HG03108 (cell line): ENCODE measurements around the gene INTS11.

Experiments used
- ATAC-seq: cut with Tn5 transposase; IDR thresholded peaks from one replicate; pipeline ENCODE4 v1.9.1; 2021; ENCODE audit warnings: moderate library complexity; ENCODE audit not compliant: unreplicated experiment

Gene INTS11

DNA sequence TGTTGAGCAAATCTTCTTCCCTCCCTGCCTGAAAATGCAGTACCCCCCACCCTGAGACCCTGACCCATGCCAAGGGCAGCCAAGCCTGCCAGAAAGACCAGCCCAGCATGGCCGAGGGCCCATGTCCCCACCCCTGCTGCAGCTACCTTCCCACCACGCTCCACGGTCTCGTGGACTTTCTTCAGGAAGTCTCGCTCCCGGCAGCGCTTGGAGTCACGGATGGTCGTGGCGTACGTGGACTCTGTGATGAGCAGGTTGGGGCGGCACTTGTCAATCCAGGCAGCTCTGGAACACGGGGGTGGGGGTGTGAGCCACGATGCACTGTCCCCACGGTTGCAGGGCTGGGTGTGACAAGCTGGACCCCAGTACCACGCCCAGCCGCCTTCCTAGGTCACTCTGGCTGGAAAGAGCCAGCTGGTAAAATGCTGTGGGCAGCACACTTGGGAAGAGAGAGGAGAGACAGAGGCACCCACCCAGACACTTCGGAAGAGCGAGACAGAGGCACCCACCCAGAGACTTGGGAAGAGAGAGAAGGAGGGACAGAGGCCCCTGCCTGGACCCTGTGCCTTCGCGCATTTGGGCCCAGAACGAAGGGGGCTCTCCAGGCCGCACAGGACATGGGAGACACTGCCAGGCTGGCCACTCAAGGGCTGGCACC lies 9.7 kb downstream of the INTS11 start:
- ATAC-seq, result no peak

- ATAC-seq, result no peak
Measured at GRCh38 chr1:1314237-1314586, 10.2 kb downstream of the INTS11 start.

DNA sequence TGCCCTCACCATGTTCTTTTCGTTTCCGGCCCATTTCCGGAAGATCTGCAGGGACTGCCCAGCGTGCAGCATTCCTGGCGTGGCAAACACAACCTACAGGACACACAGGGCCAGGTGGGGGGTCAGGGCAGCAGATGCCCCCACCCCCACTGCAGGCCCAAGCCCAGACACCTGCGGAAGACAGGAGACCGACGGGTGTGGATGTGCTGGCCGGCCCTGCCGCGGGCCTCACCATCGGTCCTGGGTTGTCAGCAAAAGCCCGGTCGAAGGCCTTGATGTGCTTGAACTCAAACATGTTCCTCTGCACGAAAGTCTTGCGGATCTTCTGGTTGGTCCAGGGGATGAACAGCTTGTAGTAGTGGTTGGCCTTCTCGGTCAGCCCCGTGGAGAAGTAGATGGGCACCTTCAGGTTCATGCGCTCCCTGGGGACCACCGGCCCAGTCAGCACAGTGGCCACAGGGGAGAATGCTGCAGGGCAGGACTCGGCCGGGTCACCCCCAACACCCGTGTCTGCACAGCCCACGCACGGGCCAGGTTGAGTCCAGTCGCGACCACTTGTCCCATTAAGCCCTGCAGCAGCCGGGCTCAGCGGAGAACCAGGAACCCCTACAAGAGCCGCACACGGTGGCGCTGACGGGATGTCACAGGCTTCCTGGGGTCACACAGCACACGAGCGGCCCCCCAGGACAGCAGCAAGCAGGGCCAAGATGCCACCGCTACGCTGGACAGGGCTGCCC lies 10.8 kb downstream of the INTS11 start:
- no peak for ATAC-seq

- no peak for ATAC-seq
Measured at GRCh38 chr1:1312450-1313314, 11.8 kb downstream of the INTS11 start.

DNA sequence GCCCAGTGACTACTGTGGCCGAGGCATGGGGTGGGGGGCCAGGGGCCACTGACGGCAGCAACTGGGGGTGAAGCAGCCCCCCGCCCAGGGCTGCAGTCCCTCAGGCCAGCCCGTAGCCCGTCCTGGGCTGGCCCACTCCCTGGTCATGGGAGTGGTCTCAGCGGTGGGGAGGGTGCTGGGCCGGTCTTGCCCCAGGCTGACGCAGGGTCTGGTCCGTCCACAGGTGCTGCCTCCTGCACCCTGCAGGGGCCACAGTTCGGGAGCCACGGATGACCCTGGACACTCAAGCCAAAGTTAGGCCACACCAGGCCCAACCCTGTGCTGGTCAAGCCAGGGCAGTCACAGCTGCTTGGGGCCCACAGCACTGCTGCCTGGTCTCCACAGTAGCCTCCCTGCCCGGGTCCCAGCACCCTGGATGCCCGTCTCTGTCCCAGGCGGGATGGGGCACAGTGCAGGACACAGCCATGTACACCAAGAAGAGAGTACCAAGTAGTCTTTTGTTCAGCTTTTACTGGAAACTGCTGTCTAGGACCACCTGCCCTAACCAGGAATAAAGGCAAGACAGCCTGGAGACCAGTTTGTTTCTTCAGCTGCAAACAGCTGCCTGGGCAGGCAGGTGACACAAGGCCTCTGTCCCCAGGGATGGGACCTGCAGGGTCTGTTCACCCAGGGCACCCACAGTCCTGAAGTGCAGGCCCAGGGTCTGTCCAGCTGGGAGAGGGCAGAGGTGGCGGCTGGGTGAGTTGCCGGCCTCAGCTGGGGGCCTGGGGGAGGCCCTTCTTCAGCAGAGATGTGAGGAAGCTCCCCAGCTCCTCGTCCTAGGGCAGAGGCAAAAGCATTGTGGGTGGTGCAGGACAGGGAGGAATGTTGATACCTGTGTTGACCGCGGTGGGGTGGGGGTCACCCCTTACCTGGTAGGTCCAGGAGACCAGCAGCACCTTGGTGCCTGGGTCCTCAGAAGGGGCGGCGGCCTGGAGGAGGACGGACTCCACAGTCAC lies 13.1 kb downstream of the INTS11 start:
- ATAC-seq, result no peak

GRCh38 chr1:1310476-1311053 lies 13.9 kb downstream of the INTS11 start:
- ATAC-seq, result no peak

GRCh38 chr1:1310109-1310385 lies 14.4 kb downstream of the INTS11 start:
- ATAC-seq, result no peak

DNA sequence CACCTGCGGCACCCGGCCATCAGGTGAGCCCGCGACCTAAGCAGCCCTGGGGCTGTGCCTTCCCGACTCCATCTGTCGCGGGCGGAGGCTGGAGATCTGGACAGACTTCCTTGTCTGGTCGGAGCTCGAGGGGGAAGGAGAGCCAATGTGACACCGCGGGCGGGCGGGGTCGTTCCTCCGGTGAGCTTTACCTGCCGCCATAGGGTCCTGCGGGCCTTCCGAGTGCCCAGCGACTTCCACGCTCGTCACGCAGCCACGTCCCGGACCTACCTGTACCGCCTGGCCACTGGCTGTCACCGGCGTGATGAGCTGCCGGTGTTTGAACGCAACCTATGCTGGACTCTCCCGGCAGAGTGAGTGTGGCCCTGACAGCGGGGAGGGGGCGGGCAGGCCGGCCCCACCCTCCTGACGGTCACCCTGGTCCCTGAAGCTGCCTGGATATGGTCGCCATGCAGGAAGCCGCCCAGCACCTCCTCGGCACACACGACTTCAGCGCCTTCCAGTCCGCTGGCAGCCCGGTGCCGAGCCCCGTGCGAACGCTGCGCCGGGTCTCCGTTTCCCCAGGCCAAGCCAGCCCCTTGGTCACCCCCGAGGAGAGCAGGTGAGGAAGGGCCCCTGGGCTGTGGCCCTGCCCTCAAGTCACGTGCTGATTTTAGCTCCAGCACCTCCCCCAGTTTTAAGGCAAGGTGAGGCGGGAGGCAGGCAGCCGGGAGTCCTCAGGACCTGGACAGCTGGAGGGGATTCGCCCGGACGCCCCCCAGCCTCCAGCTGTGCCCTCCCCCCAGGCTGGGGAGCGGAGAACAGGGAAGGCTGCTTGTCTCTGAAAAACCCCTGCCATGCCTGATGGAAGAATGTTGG lies 15.0 kb downstream of the INTS11 start:
- ATAC-seq, result no peak

- ATAC-seq, result no peak
Measured at GRCh38 chr1:1308756-1309250, 15.7 kb downstream of the INTS11 start.

DNA sequence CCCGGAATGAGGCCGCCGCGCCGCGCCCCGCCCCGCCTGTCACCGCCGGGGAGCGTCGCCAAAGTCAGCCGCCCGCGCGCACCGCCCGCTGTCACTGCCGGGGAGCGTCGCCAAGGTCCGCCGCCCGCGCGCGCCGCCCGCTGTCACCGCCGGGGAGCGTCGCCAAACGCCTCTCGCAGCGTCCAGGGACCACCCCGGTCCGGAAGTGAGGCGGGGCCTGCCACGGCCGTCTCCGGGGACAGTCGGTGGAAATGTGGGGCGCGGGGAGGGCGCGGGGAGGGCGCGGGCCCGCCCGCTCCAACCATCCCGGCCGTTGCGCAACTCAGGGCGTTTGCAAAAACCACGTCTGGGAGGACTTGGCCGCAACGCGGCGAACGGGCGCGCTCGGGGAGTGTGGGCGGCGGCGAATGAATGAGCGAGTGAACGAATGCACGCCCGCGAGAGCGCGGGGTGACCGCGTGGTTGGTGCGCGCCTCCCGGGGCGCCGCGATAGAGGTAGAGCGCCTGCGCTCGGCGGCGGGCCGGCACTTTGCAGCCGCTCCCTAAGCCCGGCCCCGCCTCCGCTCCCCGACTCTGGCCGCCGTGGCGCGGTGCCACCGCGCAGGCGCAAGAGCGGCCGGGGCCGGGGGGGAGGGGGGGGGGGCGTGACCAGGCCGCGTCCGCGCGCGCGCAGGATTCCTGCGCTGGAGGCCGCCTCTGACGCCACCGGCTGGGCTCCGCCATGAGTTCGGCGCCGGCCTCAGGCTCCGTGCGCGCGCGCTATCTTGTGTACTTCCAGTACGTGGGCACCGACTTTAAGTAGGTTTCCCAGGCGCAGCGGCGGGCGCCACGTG lies 16.3 kb downstream of the INTS11 start, which contains the start of the genes ACAP3 and PUSL1:
Gene ACAP3 (minus strand): TSS at position 8 of the 833 bp plus-strand sequence. CDS start 115 bp downstream, outside the sequence.
Gene PUSL1 (plus strand): TSS at position 675 of the 833 bp plus-strand sequence. CDS start 47 bp downstream, at position 722.
- peak; percentile 49 for ATAC-seq

GRCh38 chr1:1307261-1307922 lies 17.1 kb downstream of the INTS11 start:
- peak; percentile 1 for ATAC-seq

DNA sequence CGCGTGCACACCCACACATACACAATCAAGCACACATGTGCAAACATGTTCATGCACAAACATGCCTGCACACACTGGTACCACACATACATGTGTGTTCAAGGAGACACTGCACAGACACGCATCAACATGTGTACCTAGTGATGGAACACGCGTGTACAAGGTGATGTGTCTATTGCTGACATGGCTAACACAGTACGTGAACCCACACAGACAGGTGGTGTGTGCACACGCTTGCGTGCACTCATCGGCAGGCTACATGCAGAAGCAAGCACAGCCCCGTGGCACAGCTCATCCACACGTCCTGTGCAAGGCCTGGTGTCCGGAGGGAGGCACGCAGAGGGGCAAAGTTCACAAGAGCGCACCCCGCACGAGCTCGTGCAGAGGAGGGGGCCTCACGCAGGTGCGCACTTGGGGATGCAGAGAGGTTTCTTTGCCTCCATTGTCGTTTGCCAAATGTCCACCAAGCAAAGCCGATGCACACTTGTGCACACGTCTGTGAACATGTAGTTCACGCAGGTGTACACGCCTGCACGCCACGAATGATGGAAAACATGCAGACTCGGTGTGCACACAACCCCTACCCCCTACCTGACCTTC lies 17.7 kb downstream of the INTS11 start:
- ATAC-seq, result no peak

DNA sequence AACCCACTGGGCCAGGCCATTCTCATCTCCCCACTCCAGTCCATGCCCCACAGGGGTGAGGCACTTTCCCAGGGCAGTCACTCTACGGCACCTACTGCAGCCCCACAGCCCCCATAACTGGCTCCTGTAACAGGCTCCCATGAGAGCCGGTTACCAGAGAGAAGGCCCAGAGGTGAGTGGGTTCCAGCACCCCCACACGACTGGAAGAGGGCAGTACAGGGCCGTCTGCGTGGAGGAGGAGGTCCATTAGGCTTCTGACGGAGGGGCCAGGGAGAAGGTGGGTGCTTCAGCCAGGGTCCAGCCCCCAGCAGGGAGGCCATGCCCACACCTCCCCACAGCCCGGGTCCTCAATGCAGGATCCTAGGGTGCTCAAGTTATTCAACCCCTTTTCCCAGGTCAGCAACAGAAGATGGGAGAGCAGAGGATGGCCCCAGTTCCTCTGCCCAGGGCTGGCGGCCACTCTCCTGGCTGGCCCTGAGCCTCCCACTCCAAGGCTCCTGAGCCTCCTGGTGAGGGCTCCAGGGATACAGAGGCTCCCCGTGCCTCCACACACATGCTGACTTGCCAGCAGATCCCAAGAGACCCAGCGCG lies 18.3 kb downstream of the INTS11 start:
- no peak for ATAC-seq

DNA sequence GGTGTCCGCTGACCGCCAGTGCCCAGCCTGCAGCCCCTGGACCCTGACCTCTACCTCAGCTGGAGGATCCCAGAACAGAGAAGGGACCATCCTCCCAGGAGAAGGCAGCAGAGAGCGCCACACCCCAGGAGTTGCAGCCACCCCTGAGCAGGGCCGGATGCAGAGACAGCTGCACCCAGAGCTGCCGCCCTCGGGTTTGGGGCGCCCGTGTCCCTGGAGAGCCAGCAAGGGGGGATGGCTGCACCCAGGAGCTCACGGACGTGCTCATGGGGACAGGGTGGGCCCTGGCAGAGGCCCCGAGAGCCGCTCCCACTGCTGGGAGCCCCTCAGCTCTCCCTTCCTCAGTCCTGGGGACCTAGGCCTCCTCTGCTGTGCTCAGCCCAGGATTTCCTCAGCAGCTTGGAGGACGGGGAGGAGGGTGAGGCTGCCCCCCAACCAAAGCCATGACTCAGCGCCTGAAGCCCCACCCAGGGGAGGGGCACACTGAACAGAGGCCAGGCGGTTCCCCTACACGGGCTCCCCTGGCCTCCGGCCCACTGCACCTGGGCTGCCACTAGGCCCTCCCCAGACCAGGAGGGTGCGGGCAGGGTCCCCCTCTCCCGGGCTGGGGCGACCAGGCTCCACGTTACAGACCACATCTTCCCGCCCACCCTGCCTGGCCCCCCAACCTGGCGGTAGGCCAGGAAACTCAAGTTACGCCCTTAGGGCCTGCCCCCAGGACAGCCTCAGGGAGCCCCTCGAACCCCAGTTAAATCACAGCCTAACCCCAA lies 19.0 kb downstream of the INTS11 start:
- ATAC-seq, result no peak

DNA sequence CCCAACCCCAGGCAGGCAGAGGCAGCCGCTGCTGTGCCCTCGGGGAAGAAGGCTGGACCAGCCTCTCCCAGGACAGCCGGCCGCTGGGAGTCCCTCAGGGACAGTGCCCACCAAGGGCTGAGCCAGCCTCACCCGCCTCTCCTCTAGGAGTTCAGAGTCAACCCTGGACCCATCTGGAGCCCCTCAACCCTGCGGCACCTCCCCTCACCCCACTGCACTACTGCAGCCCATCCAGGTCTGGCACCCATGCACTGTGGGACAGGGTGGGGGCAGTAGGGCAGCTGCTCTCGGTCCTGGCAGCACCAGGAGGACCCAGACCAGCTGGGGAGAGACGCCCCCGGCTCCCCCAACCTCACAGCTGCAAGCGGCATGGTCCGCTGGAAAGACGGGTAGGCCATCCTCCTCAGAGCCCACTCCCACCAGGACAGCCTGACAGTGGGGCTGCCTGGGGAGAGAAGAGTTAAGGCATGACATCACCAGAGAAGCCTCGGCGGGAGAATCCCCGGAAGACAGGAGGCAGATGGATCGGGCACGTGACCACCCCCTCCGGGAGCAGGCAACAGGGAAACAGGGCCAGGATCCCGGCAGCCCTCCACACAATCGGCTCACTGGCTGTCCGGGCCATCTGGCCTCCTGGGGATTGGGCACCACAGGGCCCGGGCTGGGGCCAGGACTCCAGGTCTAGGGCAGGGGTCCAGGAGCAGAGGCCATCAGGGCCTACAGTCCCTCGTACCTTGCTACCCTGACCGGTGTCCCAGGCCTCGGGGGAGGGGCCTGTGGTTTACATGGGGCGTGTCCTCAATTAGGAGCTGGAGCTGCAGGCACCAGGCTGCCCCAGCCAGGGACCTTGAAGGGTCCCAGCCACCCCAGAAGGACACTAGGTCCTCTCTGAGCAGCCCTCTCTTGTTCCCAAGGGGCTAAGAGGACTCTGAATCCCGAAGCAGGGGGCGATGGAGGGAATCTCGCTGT lies 19.8 kb downstream of the INTS11 start:
- ATAC-seq, result no peak
